ENCODE results near the gene NAPG.

Gene NAPG

GRCh38 chr18:10525697-10526560, at the start of gene NAPG:
Gene NAPG (plus strand): TSS chr18:10526027. CDS start chr18:10526103, 76 bp downstream.
- TF ChIP-seq, protein P1, sequence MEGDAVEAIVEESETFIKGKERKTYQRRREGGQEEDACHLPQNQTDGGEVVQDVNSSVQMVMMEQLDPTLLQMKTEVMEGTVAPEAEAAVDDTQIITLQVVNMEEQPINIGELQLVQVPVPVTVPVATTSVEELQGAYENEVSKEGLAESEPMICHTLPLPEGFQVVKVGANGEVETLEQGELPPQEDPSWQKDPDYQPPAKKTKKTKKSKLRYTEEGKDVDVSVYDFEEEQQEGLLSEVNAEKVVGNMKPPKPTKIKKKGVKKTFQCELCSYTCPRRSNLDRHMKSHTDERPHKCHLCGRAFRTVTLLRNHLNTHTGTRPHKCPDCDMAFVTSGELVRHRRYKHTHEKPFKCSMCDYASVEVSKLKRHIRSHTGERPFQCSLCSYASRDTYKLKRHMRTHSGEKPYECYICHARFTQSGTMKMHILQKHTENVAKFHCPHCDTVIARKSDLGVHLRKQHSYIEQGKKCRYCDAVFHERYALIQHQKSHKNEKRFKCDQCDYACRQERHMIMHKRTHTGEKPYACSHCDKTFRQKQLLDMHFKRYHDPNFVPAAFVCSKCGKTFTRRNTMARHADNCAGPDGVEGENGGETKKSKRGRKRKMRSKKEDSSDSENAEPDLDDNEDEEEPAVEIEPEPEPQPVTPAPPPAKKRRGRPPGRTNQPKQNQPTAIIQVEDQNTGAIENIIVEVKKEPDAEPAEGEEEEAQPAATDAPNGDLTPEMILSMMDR (IDR thresholded peaks at IDR 0.05; ENCODE audit: unreplicated experiment in 3 of 3) = no peak
- Mint-ChIP-seq H3K4me1 (peaks cover 51% of the 10 kb centered on the region), H3K36me3 (ENCODE audit: low read depth) (no peaks in the 10 kb centered on the region), H3K27me3 (ENCODE audit: low read depth) (no peaks in the 10 kb centered on the region), H3K27ac (peak within 1 kb of the TSS; percentile 91 to 98 (median 96)), H3K4me3 (peak within 1 kb of the TSS; percentile 98 to 100 (median 99)), H3K9me3 (no peaks in the 10 kb centered on the region)

DNA sequence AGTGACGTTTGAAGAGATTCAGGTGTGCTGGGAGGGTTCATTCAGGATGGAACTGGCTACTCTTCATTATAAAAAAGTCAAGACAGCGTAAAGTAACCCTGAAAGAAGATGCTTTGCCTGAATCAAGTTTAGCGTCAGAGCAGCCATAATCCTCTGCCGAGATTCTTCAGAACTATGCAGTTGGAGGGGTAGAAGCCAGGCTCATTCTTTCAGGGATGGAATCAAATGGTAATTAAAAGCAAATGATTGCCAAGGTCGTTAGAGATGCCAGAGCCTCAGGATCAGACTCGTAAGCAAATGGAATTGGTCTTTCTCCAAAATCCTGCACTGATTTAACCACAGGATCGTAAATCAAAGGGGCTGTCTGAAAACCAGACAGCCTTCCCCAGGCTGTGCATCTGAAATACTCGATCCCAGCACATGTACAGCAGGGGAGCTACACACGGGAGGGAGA, 49.5 kb upstream of the NAPG start:
- H3K27me3 Mint-ChIP-seq (ENCODE audit: low read depth) = peaks cover 4% of the 10 kb centered on the region
- no peaks in the 10 kb centered on the region for H3K9me3 Mint-ChIP-seq
- peak overlapping the region in 1 of 3 experiments; percentile 1 for H3K4me3 Mint-ChIP-seq
- peak overlapping the region; percentile 52 to 85 (median 76) for H3K27ac Mint-ChIP-seq
- peaks cover 25% of the 10 kb centered on the region for H3K36me3 Mint-ChIP-seq (ENCODE audit: low read depth)
- TF ChIP-seq, protein P1 (IDR thresholded peaks at IDR 0.05; ENCODE audit: unreplicated experiment in 3 of 3) = no peak
- peaks cover 36% of the 10 kb centered on the region for H3K4me1 Mint-ChIP-seq

GRCh38 chr18:10477121-10477862, 48.5 kb upstream of the NAPG start:
- TF ChIP-seq, protein P1 (IDR thresholded peaks at IDR 0.05; ENCODE audit: unreplicated experiment in 3 of 3) = no peak
- peak overlapping the region in 2 of 3 experiments; percentile 48 to 85 for H3K27ac Mint-ChIP-seq
- peaks cover 4% of the 10 kb centered on the region for H3K27me3 Mint-ChIP-seq (ENCODE audit: low read depth)
- H3K9me3 Mint-ChIP-seq = no peaks in the 10 kb centered on the region
- peaks cover 36% of the 10 kb centered on the region for H3K4me1 Mint-ChIP-seq
- peaks cover 21% of the 10 kb centered on the region for H3K36me3 Mint-ChIP-seq (ENCODE audit: low read depth)
- H3K4me3 Mint-ChIP-seq = no peak overlapping the region

GRCh38 chr18:10477863-10478260, 48.0 kb upstream of the NAPG start:
- TF ChIP-seq, protein P1 (IDR thresholded peaks at IDR 0.05; ENCODE audit: unreplicated experiment in 3 of 3) = no peak
- Mint-ChIP-seq H3K4me1 (peaks cover 32% of the 10 kb centered on the region), H3K4me3 (no peak overlapping the region), H3K27ac (peak overlapping the region in 1 of 3 experiments; percentile 85), H3K9me3 (no peaks in the 10 kb centered on the region), H3K27me3 (ENCODE audit: low read depth) (peaks cover 4% of the 10 kb centered on the region), H3K36me3 (ENCODE audit: low read depth) (peaks cover 21% of the 10 kb centered on the region)

DNA sequence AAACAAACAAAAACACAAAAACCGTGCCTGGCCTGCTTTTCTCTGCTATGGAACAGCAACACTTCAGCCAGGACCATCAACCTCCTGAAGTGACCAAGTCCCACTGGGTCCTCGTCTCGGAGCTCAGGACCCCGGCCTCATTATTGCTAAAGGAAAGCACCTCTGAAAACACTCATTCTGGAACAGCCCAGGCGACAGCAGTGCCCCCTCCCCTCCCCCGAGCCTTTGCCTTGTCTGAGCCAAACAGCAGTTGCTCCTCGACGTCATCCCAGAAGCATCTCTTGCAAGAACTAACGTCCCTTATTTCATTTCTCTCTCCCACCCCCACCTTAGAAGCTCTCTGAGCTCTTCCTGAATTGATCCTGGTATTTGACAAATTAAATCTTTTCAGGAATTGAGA, 44.0 kb upstream of the NAPG start:
- Mint-ChIP-seq H3K36me3 (ENCODE audit: low read depth) (peaks cover 26% of the 10 kb centered on the region), H3K27me3 (ENCODE audit: low read depth) (no peaks in the 10 kb centered on the region)

More for the DNA sequence above, 44.0 kb upstream of the NAPG start:
- Mint-ChIP-seq H3K9me3 (no peaks in the 10 kb centered on the region), H3K27ac (no peak overlapping the region), H3K4me1 (peaks cover 8% of the 10 kb centered on the region), H3K4me3 (no peak overlapping the region)
- TF ChIP-seq, protein P1 (IDR thresholded peaks at IDR 0.05; ENCODE audit: unreplicated experiment in 3 of 3) = no peak
